GM19372 (cell line): ENCODE data around the gene FOXO1.

Experiments
- ATAC-seq: cut with Tn5 transposase; IDR thresholded peaks from one replicate; pipeline ENCODE4 v1.9.1; 2021; ENCODE audit warnings: mild to moderate bottlenecking, low read depth, moderate library complexity; ENCODE audit not compliant: unreplicated experiment

Gene FOXO1

DNA sequence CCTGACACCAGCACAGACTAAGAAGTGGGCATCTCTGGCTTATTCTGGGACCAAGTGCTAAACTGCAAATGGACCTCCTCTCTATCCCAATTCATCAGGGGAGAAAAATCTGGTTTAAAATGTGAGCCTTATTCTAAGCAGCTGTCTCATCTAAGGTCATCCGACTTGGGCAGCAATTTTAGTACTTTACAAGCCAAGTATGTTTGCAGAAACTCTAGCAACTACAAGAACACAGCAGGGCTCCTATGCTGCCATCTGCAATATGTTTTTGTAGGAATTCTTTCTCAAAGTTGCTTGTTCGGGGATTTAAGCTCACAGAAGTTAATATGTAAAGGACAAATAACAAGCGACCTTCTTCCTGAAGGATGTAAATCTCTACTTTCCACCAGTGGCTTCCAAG, 113.1 kb downstream of the FOXO1 start:
- ATAC-seq = no peak

DNA sequence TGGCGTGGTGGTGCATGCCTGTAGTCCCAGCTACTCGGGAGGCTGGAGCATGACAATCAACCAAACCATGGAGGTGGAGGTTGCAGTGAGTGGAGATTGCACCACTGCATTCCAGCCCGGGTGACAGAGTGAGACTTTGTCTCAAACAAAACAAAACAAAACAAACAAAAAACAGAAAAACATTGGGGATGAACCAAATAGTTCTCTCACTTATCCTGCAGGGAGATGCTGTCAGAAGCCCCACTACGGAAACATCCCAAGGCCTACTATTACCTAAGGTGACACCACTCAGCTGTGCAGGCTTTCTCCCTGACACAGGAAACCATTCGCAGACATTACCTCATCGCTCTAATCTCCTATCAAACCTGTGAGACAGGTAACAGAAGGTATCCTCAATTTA, 113.5 kb downstream of the FOXO1 start:
- ATAC-seq = no peak

DNA sequence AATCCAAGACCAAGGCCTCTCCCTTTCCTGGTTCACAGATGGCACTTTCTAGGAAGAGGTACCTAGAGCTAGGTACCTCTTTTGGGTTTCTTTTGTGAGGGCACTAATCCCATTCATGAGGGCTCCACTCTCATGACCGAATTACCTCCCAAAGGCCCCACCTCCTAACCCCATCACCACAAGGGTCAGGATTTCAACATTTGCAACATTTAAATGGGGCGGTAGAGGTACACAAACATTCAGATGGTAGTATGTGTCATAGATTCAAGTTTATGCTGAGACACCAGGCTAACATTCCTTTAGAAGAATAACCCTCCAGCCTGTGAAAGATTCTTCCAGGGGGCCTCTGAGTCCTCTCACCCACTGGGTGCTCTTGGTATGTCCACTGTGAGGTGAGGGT, 116.3 kb downstream of the FOXO1 start:
- no peak for ATAC-seq

DNA sequence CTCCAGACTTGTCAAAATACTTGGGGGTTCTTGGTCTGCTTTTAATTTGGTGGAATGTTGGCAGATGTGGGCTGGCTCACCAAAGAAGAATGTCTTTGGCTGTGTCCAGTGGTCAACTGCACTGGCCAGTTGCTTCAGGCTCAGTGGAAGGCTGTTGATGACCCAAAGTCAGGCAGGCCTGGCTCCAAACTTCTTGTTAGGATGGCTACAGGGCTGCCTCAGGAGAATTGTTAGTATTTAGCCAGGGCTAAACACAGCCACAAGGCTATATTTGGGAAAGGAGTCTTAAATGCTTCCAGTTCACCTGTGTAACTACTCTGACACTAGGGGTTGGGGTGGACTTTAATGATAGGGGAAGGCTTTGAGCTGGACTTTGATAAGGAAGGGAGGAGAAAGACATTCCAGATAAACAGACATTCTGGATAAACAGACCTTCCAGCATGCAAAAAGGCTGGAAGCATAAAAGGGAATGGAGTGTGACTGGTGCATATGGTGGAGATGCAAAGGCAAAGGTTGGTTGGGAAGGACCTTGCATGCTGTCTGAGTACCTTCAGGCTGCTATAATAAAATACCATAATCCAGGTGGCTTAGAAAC, 116.8 kb downstream of the FOXO1 start:
- ATAC-seq = no peak

DNA sequence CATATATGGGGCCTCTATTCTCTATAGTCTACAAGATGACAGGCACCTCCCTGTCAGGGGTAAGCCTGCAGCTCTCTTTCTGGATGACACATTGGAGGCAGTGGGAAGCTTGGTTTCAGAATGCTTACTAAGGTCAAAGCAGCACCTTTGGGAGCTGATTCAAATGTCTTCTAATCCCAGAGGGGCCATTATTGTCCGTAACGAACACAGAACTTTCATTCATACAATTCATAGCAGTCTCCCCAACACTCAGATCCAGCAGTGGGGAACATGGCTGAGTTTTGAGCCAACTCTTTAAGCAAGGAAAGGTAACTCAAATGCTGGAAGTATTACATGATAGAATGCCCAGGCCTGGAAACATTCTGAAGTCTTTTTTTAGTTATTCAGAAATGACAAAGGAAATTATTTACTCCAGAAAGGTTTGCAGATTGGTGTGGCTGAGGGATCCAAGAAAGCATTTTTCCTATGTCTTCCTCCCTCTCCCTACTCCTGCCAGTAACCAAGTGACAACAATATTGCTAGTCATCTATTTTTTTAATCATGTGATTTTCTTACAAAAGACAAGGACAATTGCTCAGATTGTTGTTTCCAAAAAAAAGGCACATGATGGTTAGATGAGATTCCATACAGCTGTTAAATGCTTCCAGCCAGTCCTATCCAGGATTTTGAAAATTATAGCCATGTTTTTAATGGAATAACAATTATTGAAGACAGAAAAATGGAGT, 118.7 kb downstream of the FOXO1 start:
- ATAC-seq = no peak

DNA sequence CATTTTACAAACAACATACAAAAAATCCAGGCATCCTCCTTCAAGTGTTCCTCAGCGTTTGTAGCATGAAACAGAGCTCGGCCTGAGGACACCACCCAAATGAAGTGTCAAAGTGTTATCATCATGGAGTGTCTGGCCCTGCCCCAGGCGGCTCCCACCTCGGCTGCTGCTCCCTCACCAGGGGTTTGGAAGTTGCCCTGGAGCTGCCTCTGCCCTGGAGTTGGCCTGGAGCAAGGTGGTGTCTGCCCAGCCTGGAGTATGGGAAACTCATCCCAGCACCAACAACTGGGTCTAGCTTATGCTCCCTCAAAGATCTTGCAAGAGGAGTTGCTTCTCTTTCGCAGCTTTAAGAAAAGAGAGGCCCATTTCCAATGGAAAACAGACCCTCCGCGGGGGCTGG, 120.4 kb downstream of the FOXO1 start:
- ATAC-seq = no peak

DNA sequence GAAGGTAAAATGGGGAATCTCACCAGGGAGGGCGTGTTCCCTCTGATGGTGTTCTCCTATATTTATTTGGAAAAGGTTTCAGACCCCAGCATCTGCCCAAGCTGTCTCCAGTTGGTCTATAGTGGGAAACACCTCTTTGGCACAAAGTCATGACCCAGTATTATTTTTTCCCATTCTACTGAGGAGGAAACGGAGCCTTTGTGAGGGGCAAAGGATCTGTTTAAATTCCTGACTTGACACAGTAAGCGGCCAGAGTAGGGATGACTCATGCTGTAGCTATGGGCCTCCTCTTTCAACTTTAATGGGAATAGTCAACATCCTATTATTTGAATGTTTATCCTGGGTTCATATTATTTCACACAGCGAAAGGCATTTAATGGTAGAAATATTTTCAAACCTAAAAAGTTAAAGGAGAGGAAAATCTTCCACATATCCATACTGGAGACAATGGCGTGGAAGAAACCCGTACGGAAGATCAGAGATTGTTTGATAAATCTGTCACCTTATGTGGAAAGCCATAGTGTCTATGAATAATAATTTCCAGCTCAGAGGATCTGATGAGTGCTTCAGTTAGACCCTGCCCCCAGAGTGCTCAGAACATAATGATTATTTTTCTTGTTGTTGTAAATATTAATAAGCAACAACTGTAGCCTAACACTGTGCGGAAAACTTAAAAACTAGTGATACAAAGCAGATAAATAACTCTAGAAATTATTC, 126.0 kb downstream of the FOXO1 start:
- ATAC-seq = no peak

DNA sequence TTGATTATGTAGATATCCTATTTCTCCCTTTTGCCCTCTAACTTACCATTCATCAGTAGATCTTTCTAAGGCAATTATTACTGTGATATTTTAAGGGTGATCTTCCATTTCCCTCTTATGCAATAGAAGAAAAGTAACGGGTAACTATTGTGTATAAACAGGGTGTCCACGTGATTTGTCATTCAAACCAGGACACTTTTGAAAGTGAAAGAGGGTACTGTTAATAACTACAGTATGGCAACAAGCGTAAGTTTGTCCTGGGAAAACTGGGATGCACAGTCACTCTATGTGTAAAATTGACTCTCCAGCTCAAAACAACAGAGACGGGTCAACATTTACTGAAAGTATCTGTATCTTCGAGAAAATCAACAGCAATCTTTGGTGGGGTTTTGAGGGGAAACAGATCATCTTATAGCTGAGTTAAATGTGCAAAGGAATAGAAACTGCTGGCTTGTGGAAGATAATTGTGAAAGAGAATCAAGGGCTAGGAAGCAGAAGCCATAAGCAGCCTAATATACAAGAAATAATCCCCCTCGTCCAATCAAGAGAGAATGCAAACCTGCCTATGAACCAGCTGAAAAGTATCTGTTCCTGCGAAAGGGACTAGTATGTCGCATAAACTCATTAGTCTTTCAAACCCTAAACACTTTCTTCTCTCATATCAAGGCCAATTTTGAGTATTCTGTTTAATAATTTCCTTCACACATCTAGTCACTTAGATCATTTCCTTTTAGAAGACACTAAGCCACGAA, 126.7 kb downstream of the FOXO1 start:
- ATAC-seq = no peak

DNA sequence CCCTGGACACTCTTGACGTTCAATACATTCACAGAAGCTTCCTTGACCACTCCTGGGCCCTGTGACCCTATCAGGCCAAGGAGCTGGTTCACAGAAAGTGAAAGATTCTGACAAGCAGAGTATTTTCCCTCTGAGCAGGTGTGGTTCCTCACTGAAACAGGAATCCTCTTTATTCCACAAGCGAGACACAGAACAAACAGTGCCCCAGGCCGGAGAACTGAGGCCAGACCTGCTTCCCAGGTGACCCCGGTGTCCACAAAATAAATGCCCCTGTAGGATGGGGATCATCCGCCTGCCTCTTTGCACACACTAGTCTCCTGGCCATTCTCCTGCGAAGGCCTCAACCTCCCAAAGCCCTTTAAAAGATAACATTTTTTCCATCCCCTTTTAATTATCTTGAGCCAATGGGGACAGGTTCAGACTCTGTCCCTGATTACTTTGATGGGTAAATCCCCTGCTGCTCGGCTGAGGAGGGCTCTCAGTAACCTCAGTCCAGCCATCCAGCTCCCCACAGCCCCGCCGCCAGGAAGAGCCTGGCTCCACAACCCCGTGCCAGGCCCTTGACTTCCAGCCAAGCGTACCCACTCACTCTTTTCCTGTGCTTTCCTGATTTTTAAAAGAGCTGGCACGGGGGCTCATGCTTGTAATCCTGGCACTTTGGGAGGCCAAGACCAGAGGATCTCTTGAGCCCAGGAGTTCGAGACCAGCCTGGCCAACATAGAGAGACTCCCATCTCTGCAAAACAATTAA, 129.1 kb downstream of the FOXO1 start:
- no peak for ATAC-seq

DNA sequence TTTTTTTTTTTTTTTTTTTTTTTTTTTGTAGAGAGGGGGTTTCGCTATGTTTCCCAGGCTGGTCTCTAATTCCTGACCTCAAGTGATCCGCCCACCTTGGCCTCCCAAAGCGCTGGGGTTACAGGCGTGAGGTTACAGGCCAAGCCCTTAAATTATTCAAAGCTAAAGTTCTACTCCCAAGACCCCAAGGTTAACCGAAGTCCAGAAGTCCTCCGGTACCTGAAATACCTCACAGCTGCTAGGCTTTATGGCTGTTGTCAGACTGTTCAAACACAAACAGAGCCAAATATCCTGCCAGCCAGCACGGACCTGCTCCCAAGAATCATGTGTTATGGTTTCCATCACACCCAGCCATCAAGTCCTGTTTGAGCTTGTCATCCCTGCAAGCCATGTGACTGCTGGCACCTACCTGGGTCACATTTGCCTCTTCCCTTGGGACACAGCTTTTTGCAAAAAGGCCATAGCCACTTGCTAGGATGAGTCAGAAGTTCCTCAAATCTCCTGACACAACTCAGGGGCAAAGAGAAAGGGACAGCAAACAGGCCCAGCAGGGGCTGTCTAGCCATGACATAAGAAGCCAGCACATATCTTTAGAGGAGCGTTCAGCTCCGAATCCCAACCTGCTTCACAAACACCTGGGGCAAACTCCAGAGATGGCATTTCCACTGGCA, 129.9 kb downstream of the FOXO1 start:
- no peak for ATAC-seq

DNA sequence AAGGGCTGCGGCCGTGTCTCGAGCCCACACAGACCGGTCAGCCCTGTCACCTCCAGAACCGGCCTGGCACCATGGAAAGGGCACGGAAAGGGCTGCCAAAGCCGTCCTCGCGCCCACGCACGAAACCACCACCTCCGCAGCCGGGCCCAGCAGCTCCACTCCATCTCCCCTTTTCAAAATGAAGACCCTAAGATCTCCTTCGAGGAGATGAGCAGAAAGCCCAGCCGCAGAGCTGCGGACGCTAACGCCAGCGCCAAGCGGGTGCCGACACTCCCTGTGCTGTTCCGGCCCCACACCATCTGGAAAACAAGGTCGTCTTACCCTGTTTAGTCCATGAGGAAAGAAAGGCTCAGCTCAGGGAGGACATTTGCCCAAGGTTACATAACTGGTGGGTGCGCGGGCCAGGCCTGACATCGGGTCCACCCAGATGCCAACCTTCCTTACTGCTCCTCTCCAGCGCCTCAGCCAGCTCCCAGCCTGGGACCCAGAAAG, 131.1 kb downstream of the FOXO1 start:
- ATAC-seq = no peak

DNA sequence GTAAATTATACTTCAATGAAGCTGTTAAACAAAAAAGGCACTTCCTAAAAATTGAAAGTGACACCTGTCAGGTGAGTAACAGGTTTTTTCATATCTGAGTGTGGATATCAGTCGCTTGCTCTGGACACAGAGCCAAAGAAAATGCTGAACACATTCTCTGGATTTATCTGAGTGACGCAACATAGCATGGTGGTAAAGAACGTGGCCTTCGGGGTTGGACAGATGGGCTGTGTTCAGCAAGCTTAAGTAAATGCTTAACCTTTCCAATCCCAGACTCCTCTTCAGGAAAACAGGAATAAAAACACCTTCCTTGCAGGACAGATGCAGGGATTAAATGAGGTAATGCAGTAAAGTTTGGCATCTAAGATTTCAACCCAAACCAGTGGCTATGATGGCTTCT, 132.0 kb downstream of the FOXO1 start:
- ATAC-seq = no peak

DNA sequence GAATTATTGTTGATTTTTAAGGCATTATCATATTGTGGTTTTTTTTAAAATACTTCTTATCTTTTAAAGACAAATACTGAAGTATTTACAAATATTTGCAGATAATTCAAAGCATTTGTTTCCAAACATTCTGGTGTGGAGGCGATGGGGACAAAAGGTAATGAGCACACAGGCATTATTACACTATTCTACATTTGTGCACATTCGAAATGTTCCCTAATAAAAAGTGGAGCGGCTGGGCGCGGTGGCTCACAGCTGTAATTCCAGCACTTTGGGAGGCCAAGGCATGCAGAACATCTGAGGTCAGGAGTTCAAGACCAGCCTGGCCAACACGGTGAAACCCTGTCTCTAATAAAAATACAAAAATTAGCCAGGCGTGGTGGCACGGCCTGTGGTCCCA, 133.4 kb downstream of the FOXO1 start:
- no peak for ATAC-seq

DNA sequence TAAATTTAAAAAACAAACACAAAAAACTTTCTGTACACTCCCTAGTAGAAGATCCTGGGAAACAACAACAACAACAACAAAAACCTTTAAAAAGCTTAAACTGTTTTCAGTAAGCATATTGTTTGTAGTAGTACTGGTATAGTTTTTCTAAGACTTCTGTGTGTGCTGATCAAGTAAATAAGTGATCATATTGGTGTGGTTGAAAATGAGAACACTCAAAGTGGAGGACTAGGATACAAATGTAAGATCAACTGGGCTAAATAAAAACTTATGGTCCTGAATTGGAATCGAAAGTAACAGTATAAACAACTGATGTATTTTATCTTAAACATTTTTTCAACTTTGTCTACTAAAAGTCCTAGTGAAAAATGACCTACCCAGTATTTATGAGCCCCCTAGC, 135.5 kb downstream of the FOXO1 start:
- no peak for ATAC-seq

DNA sequence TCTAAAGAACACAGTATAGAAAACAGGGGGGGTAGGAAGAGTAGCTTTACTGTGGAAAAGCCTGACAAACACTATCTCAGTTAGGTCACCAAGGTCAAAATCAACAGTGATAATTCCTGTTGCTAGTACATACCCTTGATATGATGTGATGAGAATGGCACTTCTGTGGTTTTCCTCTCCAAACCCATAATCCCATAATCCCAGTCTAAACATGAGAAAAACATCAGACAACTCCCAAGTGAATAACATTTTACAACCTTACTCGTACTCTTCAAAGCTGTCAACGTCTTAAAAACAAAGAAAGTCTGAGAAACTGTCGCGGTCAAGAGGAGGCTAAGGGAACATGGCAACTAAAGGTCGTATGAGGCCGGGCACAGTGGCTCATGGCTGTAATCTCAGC, 137.6 kb downstream of the FOXO1 start:
- no peak for ATAC-seq

DNA sequence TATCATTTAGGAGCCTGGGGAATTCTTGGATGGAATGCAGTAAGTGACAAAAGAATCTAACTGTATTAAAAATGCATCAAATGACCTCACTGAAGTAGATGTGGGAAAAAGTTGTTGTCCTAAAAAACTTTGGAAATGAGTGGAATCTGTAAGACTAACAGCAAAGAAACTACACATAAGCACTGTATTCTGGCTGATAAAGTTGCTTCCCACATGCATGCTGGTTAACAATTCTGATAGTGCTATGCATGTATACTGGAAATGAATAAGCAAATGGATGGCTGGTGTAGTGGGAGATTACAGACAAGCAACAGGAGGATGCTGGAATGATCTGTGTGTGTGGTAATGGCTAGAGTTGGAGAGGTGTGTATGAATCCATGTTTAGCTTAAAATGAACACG, 138.5 kb downstream of the FOXO1 start:
- no peak for ATAC-seq

DNA sequence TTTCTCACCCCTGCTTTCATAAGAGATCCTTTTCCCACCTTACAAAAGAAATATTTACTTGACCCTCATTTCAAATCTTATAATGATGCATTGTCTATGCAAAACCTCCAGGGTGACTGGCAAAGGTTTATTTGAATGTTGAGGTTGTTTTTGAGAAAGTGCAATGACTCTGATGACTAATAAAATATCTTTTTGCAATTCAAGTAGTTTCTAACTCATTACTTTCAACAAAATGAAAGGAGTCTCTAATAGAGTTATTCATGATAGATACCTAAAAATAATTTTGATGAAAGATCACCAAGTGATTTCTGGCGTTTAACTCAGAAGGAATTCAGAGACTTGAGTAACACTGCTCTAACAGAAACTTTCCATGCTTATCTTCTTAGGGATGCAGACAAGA, 144.2 kb downstream of the FOXO1 start:
- no peak for ATAC-seq

DNA sequence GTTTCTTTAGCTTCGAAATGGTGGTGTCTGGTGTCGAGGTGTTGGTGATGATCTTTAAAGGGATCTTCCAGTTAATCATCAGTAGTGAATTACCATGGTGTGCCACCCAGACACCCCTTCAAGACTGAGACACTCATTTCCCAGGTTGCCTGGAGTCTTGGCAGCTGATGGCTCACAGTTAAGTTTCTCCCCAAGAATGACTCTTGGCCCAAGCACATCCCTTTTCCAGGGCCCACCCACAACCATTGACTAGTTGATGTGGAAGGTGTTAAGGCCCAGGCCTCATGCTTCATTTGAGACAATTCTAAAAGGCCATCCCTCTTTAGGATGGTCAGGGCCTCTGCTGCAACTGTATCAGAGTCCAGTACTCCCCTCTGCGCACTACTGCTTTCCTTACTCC, 145.5 kb downstream of the FOXO1 start:
- no peak for ATAC-seq

DNA sequence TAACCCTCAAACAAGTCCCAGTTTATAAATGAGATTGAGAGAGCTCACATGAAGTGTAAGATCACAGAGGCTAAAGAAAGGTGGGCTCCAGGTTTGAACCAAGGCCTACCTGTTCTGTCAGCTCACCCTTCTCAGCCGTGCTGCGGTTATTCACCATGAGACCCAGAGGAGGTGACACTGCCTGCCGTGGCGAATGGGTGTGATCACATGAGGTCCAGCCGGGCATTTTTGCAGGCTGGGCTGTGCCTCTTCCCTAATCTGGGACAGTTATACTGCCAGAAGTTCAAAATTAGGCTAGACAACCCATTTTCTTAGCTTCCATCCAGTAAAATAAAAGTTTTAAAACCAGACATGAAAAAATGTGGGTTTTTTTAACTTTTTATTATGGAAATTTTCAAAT, 146.8 kb downstream of the FOXO1 start:
- no peak for ATAC-seq

DNA sequence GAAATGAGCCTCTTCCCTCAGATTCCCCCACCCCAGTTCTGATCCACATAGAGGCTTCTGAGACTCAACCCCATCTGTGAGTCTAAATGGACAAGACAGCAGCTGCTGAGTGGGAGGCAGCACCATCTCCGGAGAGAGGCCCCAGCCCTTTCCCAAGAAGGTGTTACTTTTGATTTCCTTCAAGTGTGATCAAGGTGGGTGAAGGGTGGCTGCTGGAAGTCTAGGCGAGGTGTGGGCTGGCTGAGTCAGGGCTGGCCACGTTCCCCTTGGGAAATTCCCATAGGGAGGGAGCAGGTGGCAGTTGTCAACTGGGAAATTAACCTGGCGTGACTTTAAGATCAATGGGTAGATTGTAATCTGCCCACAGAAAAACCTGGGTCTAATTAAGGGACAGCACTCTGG, 148.0 kb downstream of the FOXO1 start:
- peak; percentile 12 for ATAC-seq
